HepG2 (cell line): Measurements from ENCODE around the gene C19orf73. TPM values are rescaled to one million over a fixed set of nuclear protein-coding genes. Genes with fewer than 3 reads are reported as not detected.
A peak's percentile ranks its signal among the peaks of the same experiment; 100 is the strongest.

Experiments
- AGO2 ChIP-seq: fragments of 200-400 bp; formaldehyde crosslinking; optimal IDR thresholded peaks from 2 replicates; pipeline ENCODE3; 2017; ENCODE audit warnings: mild to moderate bottlenecking, low read depth, low read length, moderate library complexity
- ATRX ChIP-seq: sonication (generic); formaldehyde crosslinking; IDR thresholded peaks from 2 replicates; pipeline ENCODE4 v1.4.0; 2020; ENCODE audit warnings: missing genetic modification reagents, borderline replicate concordance
- GABPA ChIP-seq, 2 experiments: IDR thresholded peaks; 2 replicates each; pipeline ENCODE4 v1.6.1; 2011 to 2016; ENCODE audit warnings: low read depth in 2 of 2, low read length in 1 of 2, missing biosample characterization in 1 of 2, missing genetic modification characterization in 1 of 2
- GMEB1 ChIP-seq: sonication (generic); formaldehyde crosslinking; IDR thresholded peaks from 2 replicates; pipeline ENCODE4 v1.5.1; 2020; ENCODE audit warnings: missing genetic modification reagents, mild to moderate bottlenecking, borderline replicate concordance
- KDM4B ChIP-seq: sonication (generic); formaldehyde crosslinking; IDR thresholded peaks from 2 replicates; pipeline ENCODE4 v1.4.0; 2020; ENCODE audit warnings: missing genetic modification reagents
- NBN ChIP-seq: fragments of 450-650 bp; conservative IDR thresholded peaks from 2 replicates; pipeline ENCODE4 v1.6.1; 2017
- NCOA2 ChIP-seq: sonication (generic); formaldehyde crosslinking; IDR thresholded peaks from 2 replicates; pipeline ENCODE4 v1.8.0; 2022; ENCODE audit warnings: inconsistent platforms
- NR1H2 ChIP-seq: sonication (generic); formaldehyde crosslinking; IDR thresholded peaks from 2 replicates; pipeline ENCODE4 v1.8.1; 2022; ENCODE audit warnings: low read depth, missing genetic modification reagents, borderline replicate concordance
- REXO4 ChIP-seq: sonication (generic); formaldehyde crosslinking; IDR thresholded peaks from 2 replicates; pipeline ENCODE4 v1.8.0; 2022; ENCODE audit warnings: missing genetic modification reagents, mild to moderate bottlenecking, borderline replicate concordance
- SNAPC2 ChIP-seq: sonication (generic); formaldehyde crosslinking; IDR thresholded peaks from 2 replicates; pipeline ENCODE4 v1.8.1; 2022; ENCODE audit warnings: mild to moderate bottlenecking, missing genetic modification reagents
- STAT6 ChIP-seq: sonication (generic); formaldehyde crosslinking; IDR thresholded peaks from 2 replicates; pipeline ENCODE4 v1.4.0; 2020; ENCODE audit warnings: missing genetic modification reagents, mild to moderate bottlenecking, borderline replicate concordance
- ZNF292 ChIP-seq: sonication (generic); formaldehyde crosslinking; IDR thresholded peaks from 2 replicates; pipeline ENCODE4 v1.8.1; 2022; ENCODE audit warnings: mild to moderate bottlenecking, low read depth, missing genetic modification reagents, borderline replicate concordance
- ZNF343 ChIP-seq: sonication (generic); formaldehyde crosslinking; IDR thresholded peaks from 2 replicates; pipeline ENCODE4 v1.4.0; 2020; ENCODE audit warnings: mild to moderate bottlenecking, missing genetic modification reagents
- ZNF350 ChIP-seq: sonication (generic); formaldehyde crosslinking; IDR thresholded peaks from 2 replicates; pipeline ENCODE4 v1.4.0; 2020; ENCODE audit warnings: mild to moderate bottlenecking, low read depth, missing genetic modification reagents, borderline replicate concordance
- ZNF407 ChIP-seq: sonication (generic); formaldehyde crosslinking; IDR thresholded peaks from one replicate; pipeline ENCODE4 v1.5.1; 2020; ENCODE audit warnings: mild to moderate bottlenecking, missing genetic modification reagents; ENCODE audit errors: not compliant biosample characterization
- ZNF430 ChIP-seq: sonication (generic); formaldehyde crosslinking; IDR thresholded peaks from 2 replicates; pipeline ENCODE4 v1.9.0; 2021; ENCODE audit warnings: mild to moderate bottlenecking, missing genetic modification reagents
- polyA plus RNA-seq, 8 experiments: library from polyadenylated mRNA; depleted of rRNA in 3 of 8; stranded (reverse) in 7 of 8; unstranded in 1 of 8; fragments of >200 nt; fragmentation: Illumina TruSeq in 4 of 8; extraction: Trizol in 4 of 8; gene quantifications; 2 replicates each; pipeline versions ENCODE4 v1.2.1 to v1.2.3, GENCODE V29; 2011 to 2016; ENCODE audit warnings: low read depth in 4 of 8, missing spikeins in 1 of 8, mixed read lengths in 1 of 8; ENCODE audit not compliant: insufficient read depth in 1 of 8
- total RNA-seq, 5 experiments: library from RNA; depleted of rRNA; stranded (reverse); fragments of >200 nt; fragmentation: Illumina TruSeq; extraction: Trizol; gene quantifications; 2 replicates each; pipeline ENCODE4 v1.2.3, GENCODE V29; 2016; ENCODE audit warnings: low read depth in 1 of 5

C19orf73 gene
- total and polyA plus RNA-seq, 2 of the 13 experiments (the other 11 are each of a cell fraction or from before 2014, with no cell fraction given): 1.4 to 1.5 TPM

- TF ChIP-seq GMEB1 (CRISPR knock-in tag) (no peak), GABPA (IDR thresholded peaks at IDR 0.05; ENCODE audit: low read depth, low read length) (no peak), GABPA (CRISPR knock-in tag; IDR thresholded peaks at IDR 0.05; ENCODE audit: low read depth) (no peak), REXO4 (CRISPR knock-in tag) (no peak), ZNF343 (CRISPR knock-in tag) (no peak), NR1H2 (CRISPR knock-in tag) (no peak), NBN (no peak), ZNF430 (CRISPR knock-in tag) (no peak), ZNF292 (CRISPR knock-in tag) (no peak), AGO2 (no peak), ZNF350 (peak; percentile 32; the same call in 1 of the 2 replicates), SNAPC2 (no peak), STAT6 (CRISPR knock-in tag) (no peak), KDM4B (CRISPR knock-in tag) (peak; percentile 73; the same call in 1 of the 2 replicates), NCOA2 (no peak; the same call in none of the 2 replicates), ZNF407 (peak; percentile 52), ATRX (CRISPR knock-in tag) (no peak)
Measured at GRCh38 chr19:49113762-49114629, 4.9 kb downstream of the C19orf73 start, which contains the start of gene LIN7B (continued).
